GM19438 (cell line): ENCODE data around the gene C10orf67.
"Not testable (repeated sequence)": the region's sequence is repeated elsewhere in the genome, so short reads cannot be mapped to it uniquely, and the experiment has no call there.

Experiments
- ATAC-seq: cut with Tn5 transposase; IDR thresholded peaks from one replicate; pipeline ENCODE4 v1.9.1; 2021; ENCODE audit warnings: low read depth; ENCODE audit not compliant: unreplicated experiment

Gene C10orf67

DNA sequence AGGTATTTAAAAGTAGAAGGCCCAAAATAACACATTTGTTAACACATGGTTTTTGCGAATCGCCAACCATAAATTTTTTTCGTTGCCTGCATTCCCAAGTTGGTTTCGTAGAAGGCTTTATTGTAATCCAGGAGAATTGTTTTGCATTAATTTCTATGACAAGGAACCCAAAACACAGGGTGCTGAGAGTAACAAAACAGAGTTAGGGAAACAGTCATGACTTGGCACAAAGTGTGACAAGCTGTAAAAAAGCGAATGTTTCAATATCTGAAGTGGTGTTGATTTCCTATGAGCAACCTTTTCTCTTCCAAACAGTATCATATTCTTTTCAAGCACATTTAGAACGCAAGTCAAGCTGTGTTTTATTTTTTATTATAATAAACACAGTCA is 63.6 kb downstream of the C10orf67 start:
- ATAC-seq = no peak

DNA sequence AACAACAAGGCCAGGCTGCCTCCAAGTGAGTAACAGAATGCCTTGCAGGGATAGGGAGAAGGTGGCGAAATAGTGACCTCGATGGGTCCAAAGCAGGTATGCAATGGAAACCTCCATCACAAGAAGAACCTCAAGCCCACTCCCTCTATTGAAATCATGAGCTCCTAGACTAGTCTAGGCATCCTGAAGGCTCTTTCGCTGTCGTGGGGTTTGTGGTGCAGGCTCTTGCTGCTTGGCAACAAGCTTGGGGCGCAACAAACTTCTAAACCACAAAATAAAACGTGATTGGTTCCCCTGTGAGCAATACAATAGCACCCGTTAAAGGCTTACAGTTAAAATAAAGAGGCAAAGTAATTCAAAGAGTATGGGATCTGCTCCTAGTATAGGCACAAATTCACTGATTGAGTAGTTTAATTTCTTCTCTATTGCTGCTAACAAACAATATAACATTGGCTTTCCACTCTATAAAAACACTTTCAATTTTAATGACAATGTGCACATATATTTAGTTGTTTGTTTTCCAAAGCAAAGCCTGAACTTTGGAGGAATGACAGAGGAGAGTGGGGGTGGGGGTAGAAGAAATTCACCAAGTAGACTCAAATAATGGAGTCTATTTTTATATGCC is 64.1 kb downstream of the C10orf67 start:
- no peak for ATAC-seq

DNA sequence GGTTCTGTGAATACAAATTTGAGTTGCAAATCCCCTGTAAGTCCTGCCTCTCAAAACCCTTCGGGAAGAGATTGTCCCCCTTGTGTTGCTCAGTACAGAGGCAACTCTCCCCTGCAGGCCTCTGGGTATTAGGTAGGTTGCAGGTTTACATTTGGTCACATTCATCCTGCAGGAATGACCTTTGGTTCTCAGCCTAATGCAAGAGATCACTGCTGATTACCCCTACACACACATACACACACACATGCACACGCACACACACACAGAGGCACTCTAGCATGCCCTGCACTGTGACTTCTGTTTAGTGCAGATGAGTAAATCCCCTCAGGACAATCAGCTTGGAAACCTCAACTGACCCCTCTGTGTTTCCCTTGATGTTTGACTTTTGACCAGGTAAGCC is 69.2 kb downstream of the C10orf67 start:
- no peak for ATAC-seq

DNA sequence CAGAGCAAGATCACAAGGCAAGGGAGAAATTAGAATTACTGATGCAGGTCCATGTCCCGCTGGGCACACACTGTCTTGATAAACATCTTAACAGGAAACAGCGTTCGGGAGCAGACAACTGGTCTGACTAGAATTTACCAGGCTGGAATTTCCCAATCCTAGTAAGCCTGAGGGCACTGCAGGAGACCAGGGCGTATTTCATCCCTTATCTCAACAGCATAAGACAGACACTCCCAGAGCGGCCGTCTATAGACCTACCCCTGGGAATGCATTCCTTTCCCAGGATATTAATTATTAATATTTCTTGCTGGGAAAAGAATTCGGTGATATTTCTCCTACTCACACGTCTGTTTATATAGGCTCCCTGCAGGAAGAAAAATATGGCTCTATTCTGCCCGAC is 70.4 kb downstream of the C10orf67 start:
- not testable (repeated sequence) for ATAC-seq

DNA sequence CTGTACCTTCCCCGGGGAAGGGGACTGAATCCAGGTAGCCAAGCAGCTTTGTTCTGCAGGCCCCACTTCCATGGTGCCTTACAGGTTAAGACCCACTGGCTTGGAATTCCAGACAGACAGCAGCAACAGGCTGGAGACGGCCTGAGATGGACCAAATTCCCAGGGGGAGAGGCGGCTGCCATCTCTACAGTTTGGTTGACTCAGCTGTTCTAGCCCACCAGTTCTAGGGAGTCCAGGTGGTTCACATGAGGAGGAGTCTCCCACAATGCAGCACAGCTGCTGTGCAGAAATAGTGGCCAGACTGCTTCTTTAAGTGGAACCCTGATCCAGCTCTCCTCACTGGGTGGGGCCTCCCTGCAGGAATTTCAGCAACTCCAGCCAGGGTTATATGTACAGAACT is 74.1 kb downstream of the C10orf67 start:
- no peak for ATAC-seq

DNA sequence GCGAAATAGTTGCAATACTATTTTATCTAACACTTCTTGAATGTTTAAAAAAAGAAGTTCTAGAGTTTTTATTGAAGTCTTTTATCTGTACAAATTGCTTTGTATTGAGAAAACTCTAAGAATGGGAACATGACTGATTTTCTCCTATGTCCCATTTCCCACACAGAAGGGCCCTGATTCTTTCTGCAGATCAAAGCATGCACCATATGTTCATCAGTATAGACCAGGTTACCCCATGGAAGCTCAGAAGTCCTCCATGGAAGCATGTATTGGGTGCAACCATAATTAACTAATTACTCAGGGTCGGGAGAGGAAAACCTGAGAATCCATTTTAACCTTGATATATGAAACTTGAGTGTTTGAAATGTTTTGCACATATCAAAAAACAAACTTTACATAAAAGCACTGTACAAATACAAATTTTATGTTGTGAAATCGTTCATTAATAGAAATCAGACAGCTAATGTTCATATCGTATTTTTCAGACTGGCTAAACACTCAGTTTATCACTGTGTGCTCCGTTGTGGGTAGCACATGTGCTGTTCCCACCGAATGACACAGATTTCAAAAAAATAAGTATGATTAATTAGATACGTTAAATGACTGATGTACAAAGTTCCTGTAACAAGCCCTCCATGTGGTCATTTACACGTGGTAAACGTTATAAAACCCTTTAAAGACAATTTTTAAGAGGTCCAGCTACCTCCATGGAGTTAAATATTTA is 81.0 kb downstream of the C10orf67 start:
- no peak for ATAC-seq

DNA sequence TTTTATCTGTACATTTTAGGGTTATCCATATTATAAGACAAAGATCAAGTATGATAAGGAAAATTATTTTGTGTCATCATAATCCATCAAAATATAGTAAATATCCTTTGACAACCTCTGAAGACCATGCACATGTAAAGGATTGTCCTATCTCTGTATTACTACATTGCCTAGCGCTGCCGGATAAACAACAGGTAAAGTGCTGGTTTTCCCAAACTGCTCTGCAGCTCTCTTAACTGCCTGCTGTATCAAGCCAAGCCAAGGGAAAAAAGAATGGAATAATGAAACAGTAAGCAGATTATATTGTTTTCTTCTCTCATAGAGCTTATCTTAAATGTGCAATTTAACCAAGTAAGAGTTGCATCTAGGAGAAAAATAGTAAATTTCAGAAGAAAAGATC is 81.7 kb downstream of the C10orf67 start:
- no peak for ATAC-seq

DNA sequence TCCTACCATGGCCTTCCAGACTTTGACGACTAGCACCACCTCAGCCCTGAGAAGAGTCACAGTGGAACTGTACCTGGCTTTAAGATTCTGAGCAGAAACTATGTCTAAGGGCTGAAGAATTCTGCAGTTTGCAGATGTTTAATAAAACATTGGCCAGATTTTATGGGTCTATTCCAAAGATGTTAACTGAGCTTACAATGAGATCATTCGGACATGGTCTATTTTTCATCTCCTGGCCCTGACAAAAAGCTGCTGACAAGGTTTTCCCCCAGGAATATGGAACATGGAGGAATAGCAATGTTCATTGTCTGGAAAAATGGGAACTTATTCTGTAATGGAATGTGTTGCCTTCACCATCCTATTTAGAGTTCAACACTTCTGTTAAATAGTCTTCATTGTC is 86.1 kb downstream of the C10orf67 start:
- ATAC-seq = no peak

DNA sequence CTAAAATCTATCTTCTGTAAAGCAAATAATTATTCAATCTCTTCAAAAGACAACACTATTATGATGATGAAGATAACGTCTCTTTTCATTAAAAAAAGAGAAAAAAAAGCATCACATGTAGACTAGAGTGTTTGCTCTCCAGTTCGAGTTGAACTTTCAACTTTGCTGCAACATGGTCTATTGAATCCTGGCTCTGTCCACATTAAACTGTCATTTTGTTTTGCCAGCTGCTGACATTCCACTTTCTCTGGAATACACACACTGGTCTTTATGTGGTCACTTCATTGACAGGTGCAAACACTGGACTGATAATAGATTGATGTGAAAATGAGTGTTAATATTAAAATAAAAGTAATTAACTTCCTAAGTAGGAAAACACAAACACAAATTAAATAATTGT is 90.8 kb downstream of the C10orf67 start:
- ATAC-seq = no peak

DNA sequence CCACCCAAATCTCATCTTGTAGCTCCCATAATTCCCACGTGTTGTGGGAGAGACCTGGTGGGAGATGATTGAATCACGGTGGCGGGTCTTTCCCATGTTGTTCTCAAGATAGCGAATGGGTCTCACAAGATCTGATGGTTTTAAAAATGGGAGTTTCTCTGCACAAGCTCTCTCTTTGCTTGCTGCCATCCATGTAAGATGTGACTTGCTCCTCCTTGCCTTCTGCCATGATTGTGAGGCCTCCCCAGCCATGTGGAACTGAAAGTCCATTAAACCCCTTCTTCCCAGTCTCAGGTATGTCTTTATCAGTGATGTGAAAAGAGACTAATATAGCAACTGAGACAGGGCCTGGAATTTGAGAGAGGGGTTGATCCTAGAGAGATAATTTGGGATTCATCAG is 91.7 kb downstream of the C10orf67 start:
- ATAC-seq = not testable (repeated sequence)

DNA sequence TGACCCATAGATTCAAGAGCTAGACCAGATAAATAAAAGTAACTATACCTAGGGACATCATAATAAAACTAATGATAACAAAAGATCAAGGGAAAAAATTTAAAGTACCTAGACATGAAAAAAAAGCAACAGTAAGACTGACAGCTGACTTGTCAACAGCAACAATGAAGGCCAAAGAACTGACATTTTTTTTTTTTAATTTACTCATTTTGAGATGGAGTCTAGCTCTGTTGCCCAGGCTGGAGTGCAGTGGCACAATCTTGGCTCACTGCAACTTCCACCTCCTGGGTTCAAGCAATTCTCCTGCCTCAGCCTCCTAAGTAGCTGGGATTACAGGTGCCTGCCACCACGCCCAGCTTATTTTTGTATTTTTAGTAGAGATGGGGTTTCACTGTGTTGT is 102.8 kb downstream of the C10orf67 start:
- ATAC-seq = not testable (repeated sequence)

DNA sequence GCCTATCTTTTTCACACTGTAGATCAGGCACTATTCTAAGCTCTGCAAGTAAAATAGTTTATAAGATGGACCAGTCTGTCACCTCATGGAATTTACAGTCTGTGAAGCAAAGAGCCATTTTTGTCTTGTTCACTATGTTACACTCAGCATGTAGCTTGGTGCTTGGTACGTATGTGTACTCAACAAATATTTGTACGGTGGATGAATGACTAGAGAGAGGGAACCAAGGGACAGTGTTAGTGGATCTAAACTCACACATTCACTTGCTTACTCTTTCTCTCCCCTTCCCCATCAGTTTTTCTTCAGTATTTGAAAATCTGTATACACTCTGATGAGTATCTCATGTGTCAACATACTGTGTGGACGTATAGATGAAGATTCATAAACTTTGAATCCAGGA is 106.6 kb downstream of the C10orf67 start:
- ATAC-seq = no peak

DNA sequence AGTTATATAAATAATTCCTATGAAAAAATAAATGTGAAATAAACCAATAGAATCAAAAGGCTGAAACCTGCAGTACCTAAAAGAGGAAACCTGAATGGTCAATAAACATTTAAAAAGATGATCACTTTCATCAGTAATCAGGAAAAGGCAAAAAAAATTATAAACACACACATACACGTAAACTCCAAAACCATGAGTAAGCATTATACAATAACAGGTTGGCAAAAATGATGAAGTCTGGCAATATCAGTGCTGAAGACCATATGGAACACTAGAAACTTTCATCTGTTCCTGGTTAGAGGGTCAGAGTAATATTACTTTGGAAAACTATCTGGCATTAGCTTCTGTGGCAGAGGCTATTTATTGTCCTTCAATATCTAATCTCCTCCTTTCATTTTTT is 114.0 kb downstream of the C10orf67 start:
- no peak for ATAC-seq

DNA sequence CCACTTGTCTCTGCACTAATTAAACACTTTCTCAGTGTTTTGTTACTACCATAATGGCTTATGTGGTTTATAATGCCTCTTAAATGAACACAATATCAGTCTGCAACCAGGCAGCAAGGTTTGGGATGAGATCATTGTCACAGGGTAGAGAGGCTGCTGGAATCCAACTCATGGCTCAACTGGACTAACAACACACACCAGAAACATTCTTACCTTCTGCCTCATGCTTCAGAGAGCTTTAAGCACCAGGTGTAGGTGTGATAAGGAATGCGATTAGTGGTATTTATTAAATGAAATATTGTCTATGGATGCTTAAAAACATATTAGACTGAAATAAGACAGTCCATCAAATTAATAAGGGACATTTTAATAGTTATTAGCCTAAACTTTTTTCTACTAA is 127.1 kb downstream of the C10orf67 start:
- ATAC-seq = no peak

DNA sequence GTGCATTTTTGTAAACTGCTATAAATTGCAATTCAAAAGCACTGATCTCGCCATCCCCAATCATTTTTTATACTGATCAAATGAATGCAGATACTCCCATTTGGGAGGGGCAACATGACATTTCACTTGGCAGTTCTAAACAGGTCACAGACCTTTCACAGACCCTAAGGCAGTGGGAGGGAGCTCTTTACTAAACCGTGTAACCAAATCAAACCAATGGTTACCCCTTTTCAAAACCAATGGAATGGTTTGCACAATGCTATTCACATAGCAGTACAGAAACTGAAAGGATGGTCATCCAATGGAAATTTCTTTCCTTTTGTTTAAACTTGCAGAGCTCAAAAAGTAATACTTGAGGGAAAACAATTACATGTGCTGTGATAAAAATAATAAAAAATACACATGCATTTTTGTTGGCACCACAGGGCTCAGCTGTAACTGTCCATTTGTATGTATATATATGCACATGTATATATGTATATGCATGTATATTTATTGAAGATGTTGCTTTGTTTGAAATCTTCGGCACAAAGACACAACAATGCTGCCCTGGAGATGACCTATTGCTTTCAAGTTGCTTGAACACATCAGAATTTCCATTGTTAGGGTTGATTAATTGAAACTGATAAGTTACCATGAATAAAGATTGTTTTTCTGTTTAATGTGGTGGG is 138.5 kb downstream of the C10orf67 start:
- ATAC-seq = no peak

DNA sequence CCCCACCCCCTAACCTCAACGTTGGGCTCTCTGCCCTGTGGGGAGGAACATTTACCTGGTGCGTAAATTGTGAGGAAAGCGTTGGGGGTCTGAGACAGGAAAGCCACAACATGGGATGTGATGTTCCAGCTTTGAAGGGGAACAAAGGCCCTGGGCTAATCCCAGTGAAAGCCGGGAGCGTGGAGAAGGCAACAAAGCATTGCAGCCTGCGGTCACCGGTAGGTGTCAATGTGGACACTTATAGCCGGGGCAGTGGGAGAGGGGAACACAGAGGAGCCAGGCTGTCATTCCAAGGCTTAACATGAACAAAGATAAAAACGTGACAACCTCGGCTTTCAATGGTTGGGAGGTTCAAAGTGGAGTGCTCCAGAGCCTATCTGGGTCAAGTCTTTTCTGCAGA is 139.8 kb downstream of the C10orf67 start:
- no peak for ATAC-seq

DNA sequence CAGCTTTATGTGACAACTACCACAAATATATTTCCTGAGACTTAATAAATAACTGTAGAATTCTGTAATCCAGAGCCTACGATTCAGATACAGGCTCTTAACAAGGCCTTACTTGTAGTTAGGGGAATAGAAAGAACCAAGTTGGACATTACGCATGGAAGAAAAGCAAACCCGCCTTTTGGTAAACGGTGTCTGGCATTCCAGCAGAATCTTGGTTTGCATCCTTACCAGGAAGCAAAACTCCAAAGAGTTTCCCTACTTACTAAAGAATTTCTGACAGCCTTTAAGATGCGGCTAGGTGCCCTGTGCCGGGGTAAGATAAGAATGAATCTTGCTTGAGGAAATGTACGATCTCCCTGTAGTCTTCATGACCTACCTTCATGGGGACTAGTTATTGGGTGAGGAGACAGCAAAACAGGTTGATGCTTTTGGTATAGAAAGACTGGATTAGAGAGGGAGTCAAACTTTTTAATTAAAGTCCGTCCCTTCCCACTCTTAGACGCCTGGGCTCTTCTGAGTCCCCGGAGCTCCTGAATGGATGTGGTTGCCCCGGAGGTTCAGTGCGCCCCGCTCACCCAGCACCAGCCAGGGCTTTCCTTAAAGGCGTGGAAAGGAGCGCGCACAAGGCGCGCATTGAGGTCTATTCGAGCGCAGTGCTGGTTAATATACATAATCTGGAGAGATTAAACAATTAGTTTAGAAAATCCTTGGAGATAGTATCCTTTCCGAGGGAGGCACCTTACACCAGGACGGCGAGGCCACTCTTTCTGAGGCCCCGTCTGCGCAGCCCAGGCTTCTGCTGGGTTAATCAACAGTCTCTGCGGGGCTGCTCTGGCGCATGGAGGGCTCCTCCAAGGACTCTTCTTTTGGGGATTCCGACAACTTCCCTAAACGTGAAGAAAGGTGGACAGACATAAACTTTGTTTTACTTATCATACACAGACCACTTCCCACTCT is 140.9 kb downstream of the C10orf67 start:
- no peak for ATAC-seq

DNA sequence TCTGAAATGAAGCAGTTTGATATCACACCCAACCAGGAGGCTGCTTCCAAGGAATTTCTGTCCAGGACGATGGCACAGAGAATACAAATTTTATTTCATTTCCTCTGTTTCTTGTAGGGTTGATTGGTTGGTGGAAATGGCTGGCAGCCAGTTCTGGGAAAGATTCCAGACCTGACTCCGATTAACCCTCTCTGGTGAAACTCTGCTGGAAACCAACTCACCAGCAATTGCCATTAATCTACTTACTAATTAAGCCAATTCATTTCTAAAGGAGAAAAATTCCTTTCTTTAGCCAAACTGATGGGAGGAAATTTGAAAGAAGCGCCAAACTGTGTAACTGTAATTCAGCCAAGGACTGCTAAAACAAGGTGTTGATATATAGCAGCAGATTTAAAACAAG is 141.8 kb downstream of the C10orf67 start:
- no peak for ATAC-seq

DNA sequence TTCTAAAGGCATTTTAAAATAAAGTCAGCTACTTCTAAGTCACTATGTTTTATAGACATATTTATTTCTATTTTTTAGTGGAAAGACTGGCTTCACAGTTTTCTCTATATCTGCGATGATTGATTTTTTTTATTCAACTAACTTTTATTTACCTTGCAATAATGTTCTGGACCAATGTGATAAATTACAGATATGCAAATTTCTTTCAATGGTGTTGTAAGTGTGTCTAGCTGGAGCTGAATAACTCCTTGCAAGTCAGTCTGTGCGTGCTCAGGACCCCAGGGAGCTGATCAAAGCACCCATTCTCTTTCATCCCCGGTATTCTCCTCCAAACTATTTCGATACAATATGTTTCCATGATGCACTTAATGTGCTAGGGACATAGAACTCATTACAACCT is 142.8 kb downstream of the C10orf67 start:
- ATAC-seq = no peak

DNA sequence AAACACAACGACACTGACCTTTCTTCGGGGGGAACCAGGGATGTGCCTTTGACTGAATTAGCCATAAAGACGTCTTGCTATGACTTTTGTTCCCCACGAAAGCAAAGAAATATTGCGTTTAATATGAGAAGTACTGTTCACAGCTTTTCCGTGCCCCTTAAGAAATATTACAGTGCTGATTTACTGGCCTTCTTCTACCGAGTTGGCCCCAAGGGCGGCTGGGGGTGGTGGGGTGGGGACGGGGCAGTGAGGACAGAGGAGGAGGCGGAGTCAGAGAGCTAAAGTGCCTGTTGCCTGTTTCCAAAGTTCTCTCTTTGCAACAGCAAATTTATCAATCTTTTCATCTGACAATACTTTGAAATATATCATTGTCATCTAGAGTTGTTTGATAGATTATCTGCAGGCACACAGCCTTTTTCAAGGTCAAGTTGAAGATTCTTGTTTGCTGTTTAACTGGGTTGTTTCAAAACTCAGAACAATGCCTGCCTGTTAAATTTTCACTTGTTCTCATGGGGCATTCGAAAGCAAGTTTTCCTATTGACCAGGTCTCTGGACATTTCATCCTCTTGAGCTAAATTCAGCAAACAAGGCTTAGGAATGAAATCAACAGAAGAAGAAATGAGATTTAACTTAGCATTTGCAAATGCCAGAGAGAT is 143.5 kb downstream of the C10orf67 start:
- no peak for ATAC-seq
